HL-60 (cell line): ENCODE data around the gene DPH2.

Experiments used
- CTCF ChIP-seq: IDR thresholded peaks from one replicate; pipeline ENCODE4 v1.5.1; 2011; ENCODE audit warnings: low read length, control low read depth, inconsistent platforms; ENCODE audit not compliant: insufficient read depth
- POLR2AphosphoS5 ChIP-seq: IDR thresholded peaks from 2 replicates; pipeline ENCODE4 v1.6.1; 2012; ENCODE audit warnings: low read depth
- REST ChIP-seq: IDR thresholded peaks from 2 replicates; pipeline ENCODE4 v1.6.1; 2012; ENCODE audit warnings: low read depth; ENCODE audit not compliant: insufficient replicate concordance

- TF ChIP-seq REST (no peak), CTCF (no peak), POLR2AphosphoS5 (no peak)
Observed at GRCh38 chr1:43987159-43987902, 17.5 kb downstream of the DPH2 start.
